A673 (cell line): Measurements from ENCODE around the gene DUSP6. TPM values are rescaled to one million over a fixed set of nuclear protein-coding genes. Genes with fewer than 3 reads are reported as not detected.

ENCODE experiments used
- Bru-seq: library from RNA; stranded (reverse); fragments of 400-500 nt; gene quantifications from one replicate; lab custom pipeline; 2021; lab: Mats Ljungman, UMichigan
- BruChase-seq, 2 experiments: library from RNA; stranded (reverse); fragments of 400-500 nt; gene quantifications; one replicate each; lab custom pipeline; 2021; lab: Mats Ljungman, UMichigan
- BruUV-seq: library from RNA; stranded (reverse); fragments of 400-500 nt; replicated peaks from 2 replicates; lab custom pipeline; 2021; lab: Mats Ljungman, UMichigan
- CTCF ChIA-PET: fragments of 300-600 bp; sonication (Branson Sonifier 250); formaldehyde crosslinking; loops from one replicate; lab custom pipeline; 2022; ENCODE audit warnings: antibody characterized with exemption; lab: Charles Lee
- POLR2A ChIA-PET: fragments of 300-600 bp; sonication (Branson Sonifier 250); formaldehyde crosslinking; loops from one replicate; lab custom pipeline; 2022; ENCODE audit warnings: antibody characterized with exemption; ENCODE audit not compliant: low non-redundant PET; lab: Charles Lee
- DNase-seq: peaks from one replicate; pipeline ENCODE4 v3.0.0-alpha.2; 2015; ENCODE audit warnings: low spot score
- H3K27ac ChIP-seq: fragments of 200-600 bp; sonication (generic); 2 replicates; pipeline ENCODE4 v1.5.1; 2016; ENCODE audit warnings: mixed run types, low read depth, mild to moderate bottlenecking, mixed read lengths, antibody characterized with exemption, low read length; ENCODE audit not compliant: poor library complexity, severe bottlenecking
- H3K27me3 ChIP-seq: fragments of 200-600 bp; sonication (generic); replicated peaks from 2 replicates; pipeline ENCODE4 v1.6.1; 2017; ENCODE audit warnings: mixed run types, low read depth, mild to moderate bottlenecking, mixed read lengths, antibody characterized with exemption, low read length; ENCODE audit not compliant: insufficient read depth, poor library complexity
- H3K36me3 ChIP-seq: fragments of 200-600 bp; sonication (generic); 2 replicates; pipeline ENCODE4 v1.6.1; 2016; ENCODE audit warnings: mixed run types, mild to moderate bottlenecking, mixed read lengths, antibody characterized with exemption, low read length; ENCODE audit not compliant: insufficient read depth, poor library complexity, severe bottlenecking
- H3K4me1 ChIP-seq: fragments of 200-600 bp; sonication (generic); 2 replicates; pipeline ENCODE4 v1.6.1; 2017; ENCODE audit warnings: mixed run types, mild to moderate bottlenecking, mixed read lengths, antibody characterized with exemption, low read length; ENCODE audit not compliant: insufficient read depth, poor library complexity, severe bottlenecking
- H3K4me3 ChIP-seq: fragments of 200-600 bp; sonication (generic); 2 replicates; pipeline ENCODE4 v1.5.1; 2016; ENCODE audit warnings: low read depth, mixed run types, mild to moderate bottlenecking, mixed read lengths, low read length; ENCODE audit not compliant: poor library complexity, severe bottlenecking
- H3K9me3 ChIP-seq: fragments of 200-600 bp; sonication (generic); 2 replicates; pipeline ENCODE4 v1.6.1; 2016; ENCODE audit warnings: mixed run types, low read depth, mild to moderate bottlenecking, mixed read lengths, antibody characterized with exemption, low read length; ENCODE audit not compliant: poor library complexity, severe bottlenecking
- EZH2 ChIP-seq: fragments of 200-600 bp; sonication (generic); IDR thresholded peaks from 2 replicates; pipeline ENCODE4 v1.6.1; 2017; ENCODE audit warnings: borderline replicate concordance, low read depth, mild to moderate bottlenecking, mixed read lengths, antibody characterized with exemption, low read length; ENCODE audit not compliant: poor library complexity, severe bottlenecking
- intact Hi-C: fragments of 100-400 bp; cut with micrococcal nuclease; formaldehyde crosslinking; loops from one replicate; pipeline ENCODE4 v1.10.0; 2022; ENCODE audit not compliant: unreplicated experiment
- long read RNA-seq: library from polyadenylated mRNA; stranded (forward); transcript quantifications from one replicate; pipeline ENCODE4 v2.0.0, GENCODE V29; 2022
- total RNA-seq: library from RNA; stranded (reverse); gene quantifications from 2 replicates; pipeline ENCODE4 v1.2.3, GENCODE V29; 2021
- TF ChIP-seq, protein P1 (sequence below): fragments of 300-800, 200-600 bp; sonication (generic); conservative IDR thresholded peaks from 2 replicates; pipeline ENCODE4 v1.5.1; 2017; ENCODE audit warnings: low read depth, mild to moderate bottlenecking, antibody characterized with exemption, low read length, moderate library complexity, mixed read lengths

The DUSP6 gene
- total RNA-seq (207 and 226 TPM in 2 replicates), Bru-seq, nascent RNA (percentile 100 among the genes with signal in this experiment), BruChase-seq, experiment 1, labeled RNA remaining after a 2-hour chase (percentile 97 among the genes with signal in this experiment), BruChase-seq, experiment 2, labeled RNA remaining after a 6-hour chase (percentile 76 among the genes with signal in this experiment)
- long read RNA-seq, full-length matches to known transcripts: 195 of 228 reads
- long read RNA-seq, partial matches to known transcripts: 2 of 228 reads
- long read RNA-seq, other reads (novel, unspliced or antisense): 31 of 228 reads

GRCh38 chr12:89352492-89353187 lies at the start of gene DUSP6:
Gene DUSP6 (minus strand): TSS chr12:89352501. CDS start chr12:89352039, 462 bp downstream.
- no TSS peak for BruUV-seq

GRCh38 chr12:89401433-89402058 lies 49.2 kb upstream of the DUSP6 start:
- Histone ChIP-seq H3K9me3 (no peaks in the 10 kb centered on the region), H3K4me3 (no peak overlapping the region), H3K27ac (no peak overlapping the region), H3K27me3 (no peaks in the 10 kb centered on the region), H3K36me3 (no peaks in the 10 kb centered on the region), H3K4me1 (peaks cover 14% of the 10 kb centered on the region)
- DNase-seq: no peak
- intact Hi-C loops: no loop called here
- no peak for TF ChIP-seq EZH2
- TF ChIP-seq, protein P1, sequence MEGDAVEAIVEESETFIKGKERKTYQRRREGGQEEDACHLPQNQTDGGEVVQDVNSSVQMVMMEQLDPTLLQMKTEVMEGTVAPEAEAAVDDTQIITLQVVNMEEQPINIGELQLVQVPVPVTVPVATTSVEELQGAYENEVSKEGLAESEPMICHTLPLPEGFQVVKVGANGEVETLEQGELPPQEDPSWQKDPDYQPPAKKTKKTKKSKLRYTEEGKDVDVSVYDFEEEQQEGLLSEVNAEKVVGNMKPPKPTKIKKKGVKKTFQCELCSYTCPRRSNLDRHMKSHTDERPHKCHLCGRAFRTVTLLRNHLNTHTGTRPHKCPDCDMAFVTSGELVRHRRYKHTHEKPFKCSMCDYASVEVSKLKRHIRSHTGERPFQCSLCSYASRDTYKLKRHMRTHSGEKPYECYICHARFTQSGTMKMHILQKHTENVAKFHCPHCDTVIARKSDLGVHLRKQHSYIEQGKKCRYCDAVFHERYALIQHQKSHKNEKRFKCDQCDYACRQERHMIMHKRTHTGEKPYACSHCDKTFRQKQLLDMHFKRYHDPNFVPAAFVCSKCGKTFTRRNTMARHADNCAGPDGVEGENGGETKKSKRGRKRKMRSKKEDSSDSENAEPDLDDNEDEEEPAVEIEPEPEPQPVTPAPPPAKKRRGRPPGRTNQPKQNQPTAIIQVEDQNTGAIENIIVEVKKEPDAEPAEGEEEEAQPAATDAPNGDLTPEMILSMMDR: no peak
- no TSS peak for BruUV-seq
- ChIA-PET CTCF (no interaction called here), POLR2A (no interaction called here)

More at GRCh38 chr12:89352492-89353187, at the start of gene DUSP6:
- intact Hi-C loops: loop anchor here (1.0 to 2.0 kb wide), 7 partner anchors 32 to 333 kb away; no protein-coding TSS in a partner anchor
- Histone ChIP-seq H3K27ac (peak within 1 kb of the TSS; percentile 99), H3K9me3 (no peaks in the 10 kb centered on the region), H3K36me3 (peaks cover 35% of the 10 kb centered on the region), H3K4me3 (peak within 1 kb of the TSS; percentile 68), H3K4me1 (peaks cover 29% of the 10 kb centered on the region), H3K27me3 (no peaks in the 10 kb centered on the region)
- ChIA-PET POLR2A (interaction anchor here (0.5 to 2.3 kb wide), 10 partner anchors 38 to 708 kb away, joined by 3 to 10 read pairs (median 4); no protein-coding TSS in a partner anchor), CTCF (interaction anchor here (0.5 to 1.5 kb wide), 4 partner anchors 107 to 335 kb away, joined by 3 to 5 read pairs (median 4); no protein-coding TSS in a partner anchor)
- DNase-seq: peak; percentile 100
- no peak for TF ChIP-seq EZH2

GRCh38 chr12:89400415-89400814 lies 48.1 kb upstream of the DUSP6 start:
- no TSS peak for BruUV-seq
- no peak overlapping the region for H3K4me3 ChIP-seq
- TF ChIP-seq, protein P1: no peak
- TF ChIP-seq EZH2: no peak
- H3K27me3 ChIP-seq: no peaks in the 10 kb centered on the region
- H3K27ac ChIP-seq: no peak overlapping the region
- ChIA-PET POLR2A (no interaction called here), CTCF (no interaction called here)
- peaks cover 7% of the 10 kb centered on the region for H3K4me1 ChIP-seq
- H3K9me3 ChIP-seq: no peaks in the 10 kb centered on the region
- H3K36me3 ChIP-seq: no peaks in the 10 kb centered on the region
- intact Hi-C loops: no loop called here
- DNase-seq: no peak
